EH (cell line): ENCODE measurements around the gene C9orf40.
A peak's percentile ranks its signal among the peaks of the same experiment; 100 is the strongest.

Experiments
- DNase-seq: peaks from one replicate; pipeline ENCODE4 v3.0.0-alpha.2; 2015; ENCODE audit warnings: low read depth

Gene C9orf40

GRCh38 chr9:74940600-74940999 is 12.1 kb downstream of the C9orf40 start:
- no peak for DNase-seq

- DNase-seq, result peak; percentile 11
Measured at GRCh38 chr9:74935008-74935407, 17.7 kb downstream of the C9orf40 start.

- no peak for DNase-seq
Measured at GRCh38 chr9:74921737-74922136, 31.0 kb downstream of the C9orf40 start.

- DNase-seq, result no peak
Measured at GRCh38 chr9:74920944-74921626, 31.6 kb downstream of the C9orf40 start.

GRCh38 chr9:74910036-74910435 is 42.7 kb downstream of the C9orf40 start:
- DNase-seq, result no peak

GRCh38 chr9:74908665-74909064 is 44.0 kb downstream of the C9orf40 start:
- no peak for DNase-seq

- no peak for DNase-seq
Measured at GRCh38 chr9:74907085-74907484, 45.6 kb downstream of the C9orf40 start.

GRCh38 chr9:74901001-74901400 is 51.7 kb downstream of the C9orf40 start:
- DNase-seq, result no peak
